Esophagus squamous epithelium (tissue), 4 donors: Measurements from ENCODE around the gene TLCD1.

Experiments
- POLR2A ChIP-seq, 4 donors: fragments of 450-650 bp; IDR thresholded peaks; one replicate each; pipeline ENCODE4 v1.6.1; 2017; ENCODE audit warnings: antibody characterized with exemption in 4 of 4, mild to moderate bottlenecking in 4 of 4, moderate library complexity in 3 of 4
- TF ChIP-seq, protein P1 (sequence below), 6 experiments: fragments of 450-650 bp in 4 of 6; fragments of 200-600 bp in 2 of 6; sonication (generic) in 2 of 6; IDR thresholded peaks; one replicate each; pipeline ENCODE4 v1.5.1; 2016 to 2019; ENCODE audit warnings: antibody characterized with exemption in 6 of 6, mild to moderate bottlenecking in 4 of 6, moderate library complexity in 4 of 6

DNA sequence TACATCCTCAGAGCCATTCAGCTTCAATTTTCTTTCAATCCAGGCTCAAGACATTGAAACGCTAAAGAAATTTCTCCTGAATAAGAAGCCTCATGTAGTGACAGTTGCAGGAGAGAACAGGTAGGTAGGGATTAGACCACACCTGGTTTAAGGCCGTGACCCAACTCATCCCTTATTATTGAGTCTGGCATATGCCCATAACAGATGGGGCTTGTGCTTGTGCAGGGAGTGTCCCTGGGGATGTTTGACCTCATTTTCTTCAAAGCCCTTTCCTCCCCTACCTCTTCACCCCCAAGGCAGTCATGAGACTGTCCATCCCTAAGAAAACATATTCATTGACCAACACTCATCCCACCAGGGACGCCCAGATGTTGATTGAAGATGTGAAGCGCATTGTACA lies 39.7 kb downstream of the TLCD1 start:
- no peak for TF ChIP-seq POLR2A (IDR thresholded peaks at IDR 0.05)
- TF ChIP-seq, protein P1, sequence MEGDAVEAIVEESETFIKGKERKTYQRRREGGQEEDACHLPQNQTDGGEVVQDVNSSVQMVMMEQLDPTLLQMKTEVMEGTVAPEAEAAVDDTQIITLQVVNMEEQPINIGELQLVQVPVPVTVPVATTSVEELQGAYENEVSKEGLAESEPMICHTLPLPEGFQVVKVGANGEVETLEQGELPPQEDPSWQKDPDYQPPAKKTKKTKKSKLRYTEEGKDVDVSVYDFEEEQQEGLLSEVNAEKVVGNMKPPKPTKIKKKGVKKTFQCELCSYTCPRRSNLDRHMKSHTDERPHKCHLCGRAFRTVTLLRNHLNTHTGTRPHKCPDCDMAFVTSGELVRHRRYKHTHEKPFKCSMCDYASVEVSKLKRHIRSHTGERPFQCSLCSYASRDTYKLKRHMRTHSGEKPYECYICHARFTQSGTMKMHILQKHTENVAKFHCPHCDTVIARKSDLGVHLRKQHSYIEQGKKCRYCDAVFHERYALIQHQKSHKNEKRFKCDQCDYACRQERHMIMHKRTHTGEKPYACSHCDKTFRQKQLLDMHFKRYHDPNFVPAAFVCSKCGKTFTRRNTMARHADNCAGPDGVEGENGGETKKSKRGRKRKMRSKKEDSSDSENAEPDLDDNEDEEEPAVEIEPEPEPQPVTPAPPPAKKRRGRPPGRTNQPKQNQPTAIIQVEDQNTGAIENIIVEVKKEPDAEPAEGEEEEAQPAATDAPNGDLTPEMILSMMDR (IDR thresholded peaks at IDR 0.05) = no peak
